IPS DF 19.7 (cell line): ENCODE data around the gene AGBL4.

Experiments used
- DNase-seq: peaks from one replicate; pipeline ENCODE4 v3.0.0-alpha.2; 2013; ENCODE audit warnings: low read depth, low spot score

The AGBL4 gene

GRCh38 chr1:49185450-49185980 is 838.2 kb downstream of the AGBL4 start:
- DNase-seq, result no peak

- no peak for DNase-seq
These were observed 840.3 kb downstream of the AGBL4 start for GRCh38 chr1:49183489-49183888.

- DNase-seq, result no peak
These were observed 842.7 kb downstream of the AGBL4 start for GRCh38 chr1:49181033-49181432.

GRCh38 chr1:49171941-49172593 is 851.7 kb downstream of the AGBL4 start:
- DNase-seq, result no peak

- no peak for DNase-seq
These were observed 857.7 kb downstream of the AGBL4 start for GRCh38 chr1:49166031-49166430.

GRCh38 chr1:49163031-49163430 is 860.7 kb downstream of the AGBL4 start:
- DNase-seq, result no peak

- DNase-seq, result no peak
These were observed 863.1 kb downstream of the AGBL4 start for GRCh38 chr1:49160677-49161076.

GRCh38 chr1:49136738-49137251 is 887.0 kb downstream of the AGBL4 start:
- no peak for DNase-seq

- no peak for DNase-seq
These were observed 898.0 kb downstream of the AGBL4 start for GRCh38 chr1:49125746-49126145.

- no peak for DNase-seq
These were observed 911.8 kb downstream of the AGBL4 start for GRCh38 chr1:49111931-49112330.

- no peak for DNase-seq
These were observed 917.3 kb downstream of the AGBL4 start for GRCh38 chr1:49106445-49106844.

GRCh38 chr1:49104575-49104974 is 919.2 kb downstream of the AGBL4 start:
- no peak for DNase-seq

GRCh38 chr1:49102752-49103151 is 921.0 kb downstream of the AGBL4 start:
- DNase-seq, result no peak

- DNase-seq, result no peak
These were observed 924.9 kb downstream of the AGBL4 start for GRCh38 chr1:49098866-49099265.

GRCh38 chr1:49086327-49086726 is 937.4 kb downstream of the AGBL4 start:
- no peak for DNase-seq

GRCh38 chr1:49085079-49085478 is 938.7 kb downstream of the AGBL4 start:
- DNase-seq, result no peak

GRCh38 chr1:49060766-49061165 is 963.0 kb downstream of the AGBL4 start:
- no peak for DNase-seq

GRCh38 chr1:49059087-49059486 is 964.7 kb downstream of the AGBL4 start:
- no peak for DNase-seq

- no peak for DNase-seq
These were observed 971.7 kb downstream of the AGBL4 start for GRCh38 chr1:49052102-49052501.

- DNase-seq, result no peak
These were observed 972.1 kb downstream of the AGBL4 start for GRCh38 chr1:49051647-49052046.

- DNase-seq, result no peak
These were observed 973.7 kb downstream of the AGBL4 start for GRCh38 chr1:49050041-49050440.

GRCh38 chr1:49048188-49048587 is 975.6 kb downstream of the AGBL4 start:
- DNase-seq, result no peak

GRCh38 chr1:49046305-49046704 is 977.4 kb downstream of the AGBL4 start:
- DNase-seq, result no peak

GRCh38 chr1:49045371-49045770 is 978.4 kb downstream of the AGBL4 start:
- DNase-seq, result no peak
